ENCODE measurements around the gene COG5.

DNA sequence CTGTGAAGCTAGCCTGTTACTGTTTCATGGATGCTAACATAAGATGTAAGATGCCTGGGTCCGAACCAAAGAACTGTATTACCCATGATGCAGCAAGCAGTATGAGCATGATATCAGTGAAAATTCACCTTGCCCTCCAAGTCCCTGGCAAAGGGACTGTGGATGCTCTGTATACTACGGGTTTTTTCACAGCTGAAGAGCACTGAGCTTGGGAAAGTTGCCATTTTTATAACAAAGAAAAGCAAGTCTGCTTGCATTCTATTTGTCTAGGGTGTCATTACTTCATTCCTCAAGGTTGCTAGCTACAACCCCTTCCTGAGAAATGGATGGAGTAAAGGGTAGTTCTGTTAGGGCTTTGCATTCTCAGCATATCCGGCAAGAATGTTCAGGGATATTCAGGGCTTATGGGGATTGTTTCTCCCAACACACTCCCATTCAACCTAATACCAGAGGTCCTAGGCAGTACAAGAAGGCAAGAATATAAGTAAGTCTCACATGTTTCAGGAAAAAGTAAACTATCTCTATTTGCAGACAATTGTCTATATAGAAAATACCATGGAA, 99.0 kb downstream of the COG5 start:
- TF ChIP-seq, protein P1, sequence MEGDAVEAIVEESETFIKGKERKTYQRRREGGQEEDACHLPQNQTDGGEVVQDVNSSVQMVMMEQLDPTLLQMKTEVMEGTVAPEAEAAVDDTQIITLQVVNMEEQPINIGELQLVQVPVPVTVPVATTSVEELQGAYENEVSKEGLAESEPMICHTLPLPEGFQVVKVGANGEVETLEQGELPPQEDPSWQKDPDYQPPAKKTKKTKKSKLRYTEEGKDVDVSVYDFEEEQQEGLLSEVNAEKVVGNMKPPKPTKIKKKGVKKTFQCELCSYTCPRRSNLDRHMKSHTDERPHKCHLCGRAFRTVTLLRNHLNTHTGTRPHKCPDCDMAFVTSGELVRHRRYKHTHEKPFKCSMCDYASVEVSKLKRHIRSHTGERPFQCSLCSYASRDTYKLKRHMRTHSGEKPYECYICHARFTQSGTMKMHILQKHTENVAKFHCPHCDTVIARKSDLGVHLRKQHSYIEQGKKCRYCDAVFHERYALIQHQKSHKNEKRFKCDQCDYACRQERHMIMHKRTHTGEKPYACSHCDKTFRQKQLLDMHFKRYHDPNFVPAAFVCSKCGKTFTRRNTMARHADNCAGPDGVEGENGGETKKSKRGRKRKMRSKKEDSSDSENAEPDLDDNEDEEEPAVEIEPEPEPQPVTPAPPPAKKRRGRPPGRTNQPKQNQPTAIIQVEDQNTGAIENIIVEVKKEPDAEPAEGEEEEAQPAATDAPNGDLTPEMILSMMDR (IDR thresholded peaks at IDR 0.05): no peak
- TF ChIP-seq POLR2A (IDR thresholded peaks at IDR 0.05): no peak

Data from heart left ventricle (tissue), 13 donors.